ENCODE measurements around the gene PRKCB. TPM values are rescaled to one million over a fixed set of nuclear protein-coding genes. Genes with fewer than 3 reads are reported as not detected.

The PRKCB gene
- total and polyA plus RNA-seq, 2 experiments from 2014 or later = 3.7 to 16.4 TPM

GRCh38 chr16:24046442-24046841 is 210.7 kb downstream of the PRKCB start:
- no peaks in the 10 kb centered on the region for H3K36me3 Mint-ChIP-seq (ENCODE audit: low read depth)
- H3K27me3 Mint-ChIP-seq (ENCODE audit: insufficient read depth, low read depth, poor library complexity) = peaks cover 15% of the 10 kb centered on the region
- Histone ChIP-seq H3K4me2 (peak overlapping the region; percentile 19; the same call in 1 of the 2 replicates), H4K20me1 (replicated peaks; ENCODE audit: insufficient read depth) (no peaks in the 10 kb centered on the region), H3K27ac (ENCODE audit: low read depth) (peak overlapping the region; percentile 53; the same call in 1 of the 2 replicates), H3K4me1 (ENCODE audit: insufficient read depth) (peaks cover 24% of the 10 kb centered on the region), H3K9me2 (ENCODE audit: insufficient read depth) (no peaks in the 10 kb centered on the region), H3K36me3 (ENCODE audit: insufficient read depth) (no peaks in the 10 kb centered on the region), H2AFZ (no peak overlapping the region), H3K4me3 (no peak overlapping the region), H3K79me2 (replicated peaks; ENCODE audit: insufficient read depth) (no peaks in the 10 kb centered on the region), H3K27me3 (ENCODE audit: insufficient read depth) (no peaks in the 10 kb centered on the region), H3F3A (replicated peaks; ENCODE audit: low read depth) (0 out of 2 replicates have a peak, but pooled peaks cover 4% of the 10 kb centered on the region)
- H3K4me3 Mint-ChIP-seq = no peak overlapping the region
- no peak overlapping the region for H3K27ac Mint-ChIP-seq
- no peak for TF ChIP-seq REST (IDR thresholded peaks at IDR 0.05; ENCODE audit: unreplicated experiment)
- peak; percentile 49 for TF ChIP-seq CREB1 (CRISPR knock-in tag; IDR thresholded peaks at IDR 0.05; ENCODE audit: low read depth)
- peaks cover 33% of the 10 kb centered on the region for H3K4me1 Mint-ChIP-seq
- no peaks in the 10 kb centered on the region for H3K9me3 Mint-ChIP-seq
- peak; percentile 62 for ATAC-seq
- DNase-seq (ENCODE audit: low spot score) = peak; percentile 72

GRCh38 chr16:24049113-24049512 is 213.3 kb downstream of the PRKCB start:
- Histone ChIP-seq H4K20me1 (replicated peaks; ENCODE audit: insufficient read depth) (no peaks in the 10 kb centered on the region), H3K9me2 (ENCODE audit: insufficient read depth) (no peaks in the 10 kb centered on the region), H3K4me1 (ENCODE audit: insufficient read depth) (peaks cover 24% of the 10 kb centered on the region), H3K4me2 (no peak overlapping the region), H3K36me3 (ENCODE audit: insufficient read depth) (no peaks in the 10 kb centered on the region), H3K79me2 (replicated peaks; ENCODE audit: insufficient read depth) (no peaks in the 10 kb centered on the region), H3K4me3 (no peak overlapping the region), H2AFZ (no peak overlapping the region), H3F3A (replicated peaks; ENCODE audit: low read depth) (0 out of 2 replicates have a peak, but pooled peaks cover 7% of the 10 kb centered on the region), H3K27ac (ENCODE audit: low read depth) (no peak overlapping the region), H3K27me3 (ENCODE audit: insufficient read depth) (no peaks in the 10 kb centered on the region)
- H3K9me3 Mint-ChIP-seq = no peaks in the 10 kb centered on the region
- no peak for DNase-seq (ENCODE audit: low spot score)
- ATAC-seq = no peak
- H3K4me1 Mint-ChIP-seq = peaks cover 33% of the 10 kb centered on the region
- no peaks in the 10 kb centered on the region for H3K36me3 Mint-ChIP-seq (ENCODE audit: low read depth)
- no peak overlapping the region for H3K4me3 Mint-ChIP-seq
- no peak overlapping the region for H3K27ac Mint-ChIP-seq
- H3K27me3 Mint-ChIP-seq (ENCODE audit: insufficient read depth, low read depth, poor library complexity) = peaks cover 18% of the 10 kb centered on the region
- no peak for TF ChIP-seq ETS1 (IDR thresholded peaks at IDR 0.05)
- TF ChIP-seq JUNB (IDR thresholded peaks at IDR 0.05; ENCODE audit: unreplicated experiment) = no peak
- TF ChIP-seq CREB1 (CRISPR knock-in tag; IDR thresholded peaks at IDR 0.05; ENCODE audit: low read depth) = no peak
- TF ChIP-seq NANOG (IDR thresholded peaks at IDR 0.05; ENCODE audit: borderline replicate concordance) = no peak
- no peak for TF ChIP-seq REST (IDR thresholded peaks at IDR 0.05; ENCODE audit: unreplicated experiment)
- no peak for TF ChIP-seq CTCF (conservative IDR thresholded peaks at IDR 0.05; ENCODE audit: low read depth in 2 of 2)
